Common myeloid progenitor, CD34-positive (primary cell): ENCODE results near the gene ABCB8.

Source experiments
- CTCF ChIA-PET: fragments of 350-600 bp; sonication (Branson Sonifier 250); formaldehyde crosslinking; loops from one replicate; lab custom pipeline; 2021; ENCODE audit warnings: antibody characterized with exemption; lab: Charles Lee
- POLR2A ChIA-PET: fragments of 350-600 bp; sonication (Branson Sonifier 250); formaldehyde crosslinking; loops from one replicate; lab custom pipeline; 2021; ENCODE audit warnings: antibody characterized with exemption; lab: Charles Lee
- DNase-seq, 3 donors: peaks; one replicate each; pipeline versions ENCODE4 v3.0.0 to v3.0.0-alpha.2; 2013
- H3K27ac ChIP-seq, 2 experiments: 1 replicate in 1 of 2; 2 replicates in 1 of 2; pipeline ENCODE4 v1.7.0; 2013; ENCODE audit warnings: inconsistent platforms in 2 of 2, low read length in 2 of 2, mild to moderate bottlenecking in 2 of 2, low read depth in 1 of 2, moderate library complexity in 1 of 2; ENCODE audit not compliant: severe bottlenecking in 2 of 2, insufficient read depth in 1 of 2, poor library complexity in 1 of 2
- H3K27me3 ChIP-seq, 5 experiments: replicated peaks in 2 of 5; 1 replicate in 3 of 5; 2 replicates in 2 of 5; pipeline versions ENCODE4 v1.6.1 to v1.7.0; 2013; ENCODE audit warnings: low read length in 4 of 5, mild to moderate bottlenecking in 2 of 5, moderate library complexity in 2 of 5, inconsistent platforms in 1 of 5; ENCODE audit not compliant: insufficient read depth in 5 of 5, control insufficient read depth in 4 of 5
- H3K36me3 ChIP-seq, 4 experiments: 1 replicate in 2 of 4; 2 replicates in 2 of 4; pipeline versions ENCODE4 v1.6.1 to v1.7.0; 2013; ENCODE audit warnings: low read length in 3 of 4, control low read depth in 1 of 4, mild to moderate bottlenecking in 1 of 4; ENCODE audit not compliant: control insufficient read depth in 4 of 4, insufficient read depth in 4 of 4
- H3K4me1 ChIP-seq, 4 experiments: 1 replicate in 3 of 4; 2 replicates in 1 of 4; pipeline versions ENCODE4 v1.6.1 to v1.7.1; 2013; ENCODE audit warnings: low read length in 3 of 4, mild to moderate bottlenecking in 3 of 4, control low read depth in 1 of 4, inconsistent platforms in 1 of 4, moderate library complexity in 1 of 4; ENCODE audit not compliant: control insufficient read depth in 4 of 4, insufficient read depth in 4 of 4; ENCODE audit errors: control extremely low read depth in 1 of 4
- H3K4me3 ChIP-seq, 7 experiments: 1 replicate in 4 of 7; 2 replicates in 3 of 7; pipeline versions ENCODE4 v1.5.1 to v1.7.0; 2013; ENCODE audit warnings: mild to moderate bottlenecking in 7 of 7, low read length in 6 of 7, moderate library complexity in 6 of 7, inconsistent platforms in 2 of 7, low read depth in 2 of 7, control low read depth in 1 of 7; ENCODE audit not compliant: insufficient read depth in 4 of 7, control insufficient read depth in 1 of 7; ENCODE audit errors: extremely low read depth in 1 of 7
- H3K9me3 ChIP-seq, 5 experiments: 1 replicate in 4 of 5; 2 replicates in 1 of 5; pipeline versions ENCODE4 v1.6.1 to v1.7.1; 2013; ENCODE audit warnings: low read length in 4 of 5, mild to moderate bottlenecking in 2 of 5, inconsistent platforms in 1 of 5, low read depth in 1 of 5, moderate library complexity in 1 of 5; ENCODE audit not compliant: control insufficient read depth in 4 of 5, insufficient read depth in 2 of 5; ENCODE audit errors: control extremely low read depth in 1 of 5
- WGBS: methylation state at CpG from one replicate; pipeline ENCODE4 v1.1.5; 2013; ENCODE audit not compliant: insufficient coverage; 5-methylcytosine and 5-hydroxymethylcytosine counted together

ABCB8 gene

GRCh38 chr7:150997817-150998216 is 30.4 kb upstream of the ABCB8 start:
- H3K9me3 ChIP-seq, result no peaks in the 10 kb centered on the region
- H3K4me1 ChIP-seq, result peaks cover 4 to 38% (median 33%) of the 10 kb centered on the region in 4 experiments
- POLR2A ChIA-PET, result no interaction called here
- H3K27ac ChIP-seq, result no peak overlapping the region
- CTCF ChIA-PET, result interaction anchor here (1.0 to 3.1 kb wide), 5 partner anchors 9 to 23 kb away, joined by 3 to 36 read pairs (median 4); no protein-coding TSS in a partner anchor
- peaks cover 0 to 24% (median 3%) of the 10 kb centered on the region in 5 experiments for H3K27me3 ChIP-seq
- no peaks in the 10 kb centered on the region for H3K36me3 ChIP-seq
- DNase-seq, result no peak
- 98% methylated on average over 5 of the region's 5 CpGs for WGBS
- no peak overlapping the region for H3K4me3 ChIP-seq

DNA sequence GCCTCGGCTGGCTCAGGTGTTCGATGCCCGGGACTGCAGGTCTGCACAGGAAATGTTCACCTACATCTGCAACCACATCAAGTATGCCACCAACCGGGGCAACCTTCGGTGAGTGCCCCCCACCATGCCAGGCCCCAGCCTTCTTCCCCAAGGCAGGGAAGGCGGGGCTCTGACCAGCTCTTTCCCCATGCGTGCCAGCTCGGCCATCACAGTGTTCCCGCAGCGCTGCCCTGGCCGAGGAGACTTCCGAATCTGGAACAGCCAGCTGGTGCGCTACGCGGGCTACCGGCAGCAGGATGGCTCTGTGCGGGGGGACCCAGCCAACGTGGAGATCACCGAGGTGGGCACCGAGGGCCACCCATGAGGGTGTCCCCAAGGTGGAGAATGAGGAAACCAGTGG is 29.9 kb upstream of the ABCB8 start:
- no peak overlapping the region for H3K27ac ChIP-seq
- ChIA-PET CTCF (interaction anchor here (0.9 to 3.1 kb wide), 5 partner anchors 10 to 29 kb away, joined by 3 to 36 read pairs (median 4); no protein-coding TSS in a partner anchor), POLR2A (no interaction called here)
- 96% methylated on average over 17 of the region's 20 CpGs for WGBS
- H3K4me1 ChIP-seq, result peaks cover 4 to 37% (median 31%) of the 10 kb centered on the region in 4 experiments
- peaks cover 0 to 24% (median 3%) of the 10 kb centered on the region in 5 experiments for H3K27me3 ChIP-seq
- no peaks in the 10 kb centered on the region for H3K9me3 ChIP-seq
- DNase-seq, result no peak
- H3K36me3 ChIP-seq, result no peaks in the 10 kb centered on the region
- H3K4me3 ChIP-seq, result no peak overlapping the region

DNA sequence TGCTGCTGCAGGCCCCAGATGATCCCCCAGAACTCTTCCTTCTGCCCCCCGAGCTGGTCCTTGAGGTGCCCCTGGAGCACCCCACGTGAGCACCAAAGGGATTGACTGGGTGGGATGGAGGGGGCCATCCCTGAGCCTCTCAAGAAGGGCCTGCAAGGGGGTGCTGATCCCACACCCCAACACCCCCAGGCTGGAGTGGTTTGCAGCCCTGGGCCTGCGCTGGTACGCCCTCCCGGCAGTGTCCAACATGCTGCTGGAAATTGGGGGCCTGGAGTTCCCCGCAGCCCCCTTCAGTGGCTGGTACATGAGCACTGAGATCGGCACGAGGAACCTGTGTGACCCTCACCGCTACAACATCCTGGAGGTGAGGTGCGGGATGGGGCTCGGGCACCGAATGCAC is 29.2 kb upstream of the ABCB8 start:
- ChIA-PET CTCF (interaction anchor here (0.9 to 3.1 kb wide), 4 partner anchors 10 to 30 kb away, joined by 3 to 36 read pairs (median 10); no protein-coding TSS in a partner anchor), POLR2A (no interaction called here)
- 95% methylated on average over 12 of the region's 12 CpGs for WGBS
- Histone ChIP-seq H3K4me3 (no peak overlapping the region), H3K9me3 (no peaks in the 10 kb centered on the region), H3K36me3 (no peaks in the 10 kb centered on the region), H3K27me3 (peaks cover 0 to 24% (median 3%) of the 10 kb centered on the region in 5 experiments), H3K27ac (no peak overlapping the region), H3K4me1 (peaks cover 3 to 30% (median 25%) of the 10 kb centered on the region in 4 experiments)
- DNase-seq, result no peak

DNA sequence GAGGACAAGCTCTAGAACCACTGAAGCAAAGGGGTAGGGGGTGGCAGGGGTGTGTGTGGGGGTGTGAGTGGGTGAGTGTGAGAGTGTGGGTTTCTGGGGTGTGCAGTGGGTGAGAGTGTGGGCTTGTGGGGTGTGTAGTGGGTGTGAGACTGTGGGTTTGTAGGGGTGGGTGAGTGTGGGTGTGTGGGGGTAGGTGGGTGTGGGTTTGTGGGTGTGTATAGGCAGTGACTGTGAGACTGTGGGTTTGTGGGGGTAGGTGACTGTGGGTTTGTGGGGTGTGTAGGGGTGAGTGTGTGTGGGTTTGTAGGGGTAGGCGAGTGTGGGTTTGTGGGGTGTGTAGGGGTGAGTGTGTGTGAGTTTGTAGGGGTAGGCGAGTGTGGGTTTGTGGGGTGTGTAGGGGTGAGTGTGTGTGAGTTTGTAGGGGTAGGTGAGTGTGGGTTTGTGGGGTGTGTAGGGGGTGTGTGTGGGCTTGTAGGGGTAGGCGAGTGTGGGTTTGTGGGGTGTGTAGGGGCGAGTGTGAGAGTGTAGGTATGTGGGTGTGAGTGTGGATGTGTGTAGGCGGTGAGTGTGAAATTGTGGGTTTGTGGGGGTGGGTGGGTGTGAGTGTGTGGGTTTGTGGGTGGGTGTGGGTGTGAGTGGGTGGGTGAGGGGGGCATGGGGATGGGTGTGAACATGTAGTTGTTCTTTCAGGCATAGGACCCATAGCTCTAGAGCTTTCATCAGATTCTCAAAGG is 28.6 kb upstream of the ABCB8 start:
- H3K27ac ChIP-seq, result no peak overlapping the region
- CTCF ChIA-PET, result interaction anchor here (1.9 kb wide), 1 partner anchor 10 kb away, joined by 5 read pairs; no protein-coding TSS in a partner anchor
- DNase-seq, result no peak
- peaks cover 0 to 24% (median 3%) of the 10 kb centered on the region in 5 experiments for H3K27me3 ChIP-seq
- H3K9me3 ChIP-seq, result no peaks in the 10 kb centered on the region
- WGBS, result 93% methylated on average over 2 of the region's 5 CpGs
- POLR2A ChIA-PET, result no interaction called here
- no peak overlapping the region for H3K4me3 ChIP-seq
- H3K36me3 ChIP-seq, result no peaks in the 10 kb centered on the region
- H3K4me1 ChIP-seq, result peaks cover 0 to 23% (median 19%) of the 10 kb centered on the region in 4 experiments

DNA sequence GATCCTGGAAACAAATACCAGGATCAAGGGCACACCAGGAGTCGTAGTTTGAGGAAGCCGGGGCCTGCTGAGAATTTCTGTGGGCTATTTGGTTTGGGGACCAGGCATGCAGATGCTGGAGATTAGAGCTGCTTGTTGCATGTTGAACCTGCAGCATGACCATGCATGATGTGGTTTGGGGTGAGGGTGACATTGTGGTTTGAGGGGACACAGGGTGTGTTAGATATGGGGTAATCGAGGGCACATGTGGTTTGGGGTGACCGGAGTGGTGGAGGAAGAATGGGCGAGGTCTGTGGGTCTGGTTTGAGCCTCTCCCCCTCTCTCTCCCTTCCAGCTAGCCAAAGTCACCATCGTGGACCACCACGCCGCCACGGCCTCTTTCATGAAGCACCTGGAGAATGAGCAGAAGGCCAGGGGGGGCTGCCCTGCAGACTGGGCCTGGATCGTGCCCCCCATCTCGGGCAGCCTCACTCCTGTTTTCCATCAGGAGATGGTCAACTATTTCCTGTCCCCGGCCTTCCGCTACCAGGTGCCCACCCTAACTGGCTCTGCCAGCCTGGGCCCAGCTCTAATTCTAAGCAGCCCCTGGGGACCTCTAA is 27.3 kb upstream of the ABCB8 start:
- ChIA-PET POLR2A (no interaction called here), CTCF (interaction anchor here (1.5 to 1.9 kb wide), 2 partner anchors 12 to 17 kb away, joined by 4 to 5 read pairs; no protein-coding TSS in a partner anchor)
- WGBS, result 75% methylated on average over 9 of the region's 13 CpGs
- Histone ChIP-seq H3K27ac (no peak overlapping the region), H3K27me3 (peaks cover 0 to 31% (median 3%) of the 10 kb centered on the region in 5 experiments), H3K9me3 (no peaks in the 10 kb centered on the region), H3K36me3 (no peaks in the 10 kb centered on the region), H3K4me3 (no peak overlapping the region), H3K4me1 (peaks cover 0 to 18% (median 13%) of the 10 kb centered on the region in 4 experiments)
- DNase-seq, result peak; percentile 70 to 85 (median 81)

GRCh38 chr7:151001546-151001945 is 26.7 kb upstream of the ABCB8 start:
- Histone ChIP-seq H3K27me3 (peaks cover 0 to 31% (median 3%) of the 10 kb centered on the region in 5 experiments), H3K4me3 (no peak overlapping the region), H3K9me3 (no peaks in the 10 kb centered on the region), H3K4me1 (peaks cover 0 to 16% (median 9%) of the 10 kb centered on the region in 4 experiments), H3K36me3 (no peaks in the 10 kb centered on the region), H3K27ac (no peak overlapping the region)
- ChIA-PET CTCF (interaction anchor here (1.5 kb wide), 1 partner anchor 16 kb away, joined by 4 read pairs; no protein-coding TSS in a partner anchor), POLR2A (no interaction called here)
- WGBS, result 99% methylated on average over 15 of the region's 16 CpGs
- no peak for DNase-seq
